Tibial nerve (tissue), 4 donors: ENCODE data around the gene KIRREL3. TPM values are rescaled to one million over a fixed set of nuclear protein-coding genes. Genes with fewer than 3 reads are reported as not detected.

Source experiments
- DNase-seq, 2 donors: peaks; one replicate each; pipeline ENCODE4 v3.0.0-alpha.2; 2019; ENCODE audit warnings: low spot score in 2 of 2
- H3K27ac ChIP-seq, 4 donors: fragments of 200-600 bp; sonication (generic) in 3 of 4; one replicate each; pipeline ENCODE4 v1.5.1; 2017 to 2019; ENCODE audit warnings: mild to moderate bottlenecking in 1 of 4
- H3K27me3 ChIP-seq, 2 donors: fragments of 200-600 bp; sonication (generic) in 1 of 2; one replicate each; pipeline versions ENCODE4 v1.5.1 to v1.6.0; 2017 to 2019
- H3K36me3 ChIP-seq, 3 donors: fragments of 200-600 bp; sonication (generic); one replicate each; pipeline ENCODE4 v1.5.1; 2018 to 2019
- H3K4me1 ChIP-seq, 4 donors: fragments of 200-600 bp; sonication (generic) in 3 of 4; one replicate each; pipeline ENCODE4 v1.5.1; 2017 to 2019
- H3K4me3 ChIP-seq, 4 donors: fragments of 200-600 bp; sonication (generic) in 3 of 4; one replicate each; pipeline ENCODE4 v1.5.1; 2017 to 2019; ENCODE audit warnings: mild to moderate bottlenecking in 1 of 4, moderate library complexity in 1 of 4
- H3K9me3 ChIP-seq, 4 donors: fragments of 200-600 bp; sonication (generic) in 3 of 4; one replicate each; pipeline ENCODE4 v1.5.1; 2017 to 2019
- CTCF ChIP-seq, 5 experiments: fragments of 200-600 bp in 3 of 5; fragments of 450-650 bp in 2 of 5; sonication (generic) in 3 of 5; IDR thresholded peaks; one replicate each; pipeline ENCODE4 v1.5.1; 2016 to 2019; ENCODE audit warnings: antibody characterized with exemption in 5 of 5, mild to moderate bottlenecking in 3 of 5, moderate library complexity in 2 of 5
- EP300 ChIP-seq, 2 donors: sonication (generic); formaldehyde crosslinking; IDR thresholded peaks; one replicate each; pipeline ENCODE4 v1.6.1; 2017; ENCODE audit warnings: antibody characterized with exemption in 2 of 2, mild to moderate bottlenecking in 1 of 2
- POLR2A ChIP-seq, 2 donors: fragments of 450-650 bp; IDR thresholded peaks; one replicate each; pipeline ENCODE4 v1.6.1; 2017; ENCODE audit warnings: antibody characterized with exemption in 2 of 2, mild to moderate bottlenecking in 2 of 2, moderate library complexity in 2 of 2
- WGBS, 2 donors: methylation state at CpG; one replicate each; pipeline ENCODE4 v1.1.5; 2018; 5-methylcytosine and 5-hydroxymethylcytosine counted together
- total RNA-seq, 4 donors: library from RNA; depleted of rRNA; stranded (reverse); fragments of >200 nt; gene quantifications; one replicate each; pipeline ENCODE4 v1.1.0, GENCODE V29; 2016

KIRREL3 gene
- total RNA-seq, 4 donors from 2014 or later = not detected

DNA sequence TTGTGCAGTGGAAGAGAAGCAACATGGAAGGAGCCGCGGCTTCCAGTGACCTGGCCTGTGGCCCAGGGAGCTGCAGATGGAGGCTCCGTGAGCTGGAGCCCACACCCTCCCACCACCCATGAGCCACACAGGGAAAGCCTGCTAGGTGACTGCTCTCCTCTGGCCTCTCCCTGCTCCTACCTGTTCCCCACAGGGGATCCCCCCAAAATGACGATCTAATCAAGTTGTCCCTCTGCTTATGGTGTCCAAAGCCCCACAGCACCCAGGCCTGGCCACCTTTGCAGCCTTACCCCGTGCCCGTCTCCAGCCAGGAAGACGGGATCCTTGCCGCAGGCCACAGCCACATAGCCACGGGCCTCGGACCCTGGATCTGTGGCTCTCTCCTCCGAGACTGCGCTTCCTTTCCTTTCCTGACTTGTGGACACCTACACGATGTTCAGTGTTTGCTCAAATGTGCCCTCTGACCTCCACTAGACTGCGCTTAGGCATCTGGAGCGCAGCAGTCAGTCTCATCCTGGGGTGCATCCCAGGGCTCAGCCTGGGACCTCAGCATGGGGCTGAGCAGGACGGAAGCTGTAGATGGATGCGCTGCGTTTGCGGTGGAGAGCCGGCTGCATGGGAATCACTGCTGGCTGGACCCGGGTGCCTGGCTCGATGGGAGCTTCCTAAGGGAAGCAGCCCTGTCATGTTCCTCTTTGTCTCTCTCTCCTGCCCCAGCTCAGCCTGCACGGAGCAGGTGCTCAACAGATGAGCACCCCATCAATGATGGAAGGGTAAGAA lies 511.8 kb downstream of the KIRREL3 start:
- H3K27me3 ChIP-seq = no peaks in the 10 kb centered on the region
- no peak for TF ChIP-seq EP300 (IDR thresholded peaks at IDR 0.05)
- TF ChIP-seq CTCF (IDR thresholded peaks at IDR 0.05) = no peak
- TF ChIP-seq POLR2A (IDR thresholded peaks at IDR 0.05) = no peak
- H3K4me3 ChIP-seq = no peak overlapping the region
- H3K36me3 ChIP-seq = no peaks in the 10 kb centered on the region
- WGBS, 2 donors = 87 to 90% methylated on average over 23 of the region's 23 CpGs
- no peak for DNase-seq
- H3K4me1 ChIP-seq = no peaks in the 10 kb centered on the region
- no peaks in the 10 kb centered on the region for H3K9me3 ChIP-seq
- no peak overlapping the region for H3K27ac ChIP-seq

DNA sequence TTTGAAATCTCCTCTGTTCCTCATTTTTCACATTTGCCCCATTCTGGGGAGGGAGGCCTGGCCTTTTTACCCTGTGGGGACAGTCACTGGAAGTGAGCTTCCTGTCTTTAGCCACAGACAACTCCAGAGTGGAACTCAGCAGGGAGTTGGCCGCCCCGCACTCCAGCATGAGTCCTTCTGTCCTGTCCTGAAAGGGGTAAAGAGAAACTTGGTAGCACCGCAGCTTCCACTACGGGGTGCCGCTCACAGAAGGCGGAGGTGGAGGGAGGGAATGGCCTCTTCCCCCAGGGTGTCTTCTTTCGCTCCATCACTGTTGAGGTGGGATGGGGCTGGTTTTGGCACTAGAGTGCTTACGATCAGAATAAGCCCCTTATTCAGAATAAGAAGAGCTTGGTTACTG lies 512.9 kb downstream of the KIRREL3 start:
- Histone ChIP-seq H3K4me1 (no peaks in the 10 kb centered on the region), H3K4me3 (no peak overlapping the region), H3K27ac (no peak overlapping the region), H3K36me3 (no peaks in the 10 kb centered on the region), H3K27me3 (no peaks in the 10 kb centered on the region), H3K9me3 (no peaks in the 10 kb centered on the region)
- no peak for DNase-seq
- 84 to 85% methylated on average over 8 of the region's 8 CpGs for WGBS, 2 donors
- TF ChIP-seq CTCF (IDR thresholded peaks at IDR 0.05) (no peak), POLR2A (IDR thresholded peaks at IDR 0.05) (no peak), EP300 (IDR thresholded peaks at IDR 0.05) (no peak)

DNA sequence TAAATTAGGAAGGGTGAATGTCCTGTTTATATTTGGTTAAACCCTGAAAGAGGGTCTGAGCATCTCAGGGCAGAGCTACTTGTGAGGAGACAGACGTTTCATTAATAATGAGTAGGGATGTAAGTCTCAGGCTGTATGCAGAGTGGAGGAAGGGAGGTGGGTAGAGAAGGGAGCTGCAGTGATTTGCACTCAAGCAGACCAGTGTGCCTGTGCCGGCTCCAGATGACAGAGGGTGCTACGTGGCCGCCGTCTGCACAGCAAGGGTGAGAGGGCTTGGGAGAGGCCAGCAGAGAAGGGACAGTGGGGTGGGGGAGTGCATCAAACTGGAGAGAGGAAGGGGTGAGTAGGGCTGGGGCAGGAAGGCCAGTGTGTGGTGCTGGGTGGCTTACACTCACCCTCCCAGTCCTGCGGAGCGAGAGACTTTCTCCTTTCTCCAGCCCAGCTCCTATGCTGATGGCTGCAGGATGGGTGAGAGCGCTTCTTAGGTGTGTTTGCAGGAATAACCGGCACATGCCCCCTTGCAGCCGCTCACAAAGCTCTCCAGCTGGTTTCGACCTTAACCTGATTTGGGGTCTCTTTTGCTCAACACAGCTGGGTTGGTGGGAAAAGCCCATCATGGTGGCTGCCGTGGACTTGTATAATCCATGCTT lies 514.5 kb downstream of the KIRREL3 start:
- H3K27ac ChIP-seq = no peak overlapping the region
- no peak for DNase-seq
- TF ChIP-seq POLR2A (IDR thresholded peaks at IDR 0.05) = no peak
- TF ChIP-seq CTCF (IDR thresholded peaks at IDR 0.05) = no peak
- no peak for TF ChIP-seq EP300 (IDR thresholded peaks at IDR 0.05)
- WGBS, 2 donors = 80 to 81% methylated on average over 11 to 12 of the region's 12 CpGs
- no peaks in the 10 kb centered on the region for H3K27me3 ChIP-seq
- H3K4me1 ChIP-seq = no peaks in the 10 kb centered on the region
- no peaks in the 10 kb centered on the region for H3K9me3 ChIP-seq
- H3K4me3 ChIP-seq = no peak overlapping the region
- H3K36me3 ChIP-seq = no peaks in the 10 kb centered on the region

DNA sequence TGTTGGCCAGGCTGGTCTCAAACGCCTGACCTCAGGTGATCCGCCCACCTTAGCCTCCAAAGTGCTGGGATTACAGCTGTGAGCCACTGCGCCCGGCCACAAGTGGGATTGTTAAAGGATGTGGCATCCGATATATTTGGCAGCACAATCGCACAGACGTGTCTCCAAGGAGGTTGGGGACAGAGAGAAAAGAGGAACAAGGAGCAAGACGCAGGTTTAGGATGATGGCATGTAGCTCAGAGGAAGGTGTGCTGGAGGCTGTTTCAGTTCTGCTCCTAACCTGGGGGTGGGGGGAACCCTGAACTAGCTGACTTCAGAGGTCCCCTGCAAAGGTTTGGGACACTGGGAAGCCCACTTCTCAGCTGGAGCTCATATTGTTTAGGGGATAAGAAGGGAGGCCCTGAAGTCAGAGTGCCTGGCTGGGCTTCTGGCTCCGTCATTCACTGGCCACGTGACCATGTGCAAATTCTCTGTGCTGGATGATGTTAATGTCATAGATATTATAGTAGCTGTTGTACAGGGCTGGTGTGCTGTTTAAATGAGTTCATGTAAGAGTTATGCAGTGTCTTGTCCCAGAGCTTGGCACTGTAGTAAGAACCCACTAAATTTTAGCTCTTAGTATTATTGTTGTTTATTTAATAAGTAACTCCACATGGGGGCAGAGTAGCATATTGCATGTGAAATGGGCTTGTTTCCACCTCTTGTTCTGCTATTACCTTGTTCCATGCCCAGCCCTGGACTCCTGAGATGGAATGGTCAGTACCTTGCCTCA lies 515.4 kb downstream of the KIRREL3 start:
- Histone ChIP-seq H3K27ac (no peak overlapping the region), H3K9me3 (no peaks in the 10 kb centered on the region), H3K4me1 (peaks cover 0 to 8% (median 2%) of the 10 kb centered on the region in 4 donors), H3K27me3 (no peaks in the 10 kb centered on the region), H3K4me3 (no peak overlapping the region), H3K36me3 (no peaks in the 10 kb centered on the region)
- WGBS, 2 donors = 67 to 75% methylated on average over 10 of the region's 10 CpGs
- TF ChIP-seq CTCF (IDR thresholded peaks at IDR 0.05) (no peak), POLR2A (IDR thresholded peaks at IDR 0.05) (no peak), EP300 (IDR thresholded peaks at IDR 0.05) (no peak)
- no peak for DNase-seq
